Astrocyte of the cerebellum (primary cell): ENCODE data around the gene ROR2.

Experiments
- DNase-seq: peaks from one replicate; pipeline ENCODE4 v3.0.0-alpha.2; 2011; ENCODE audit warnings: low read depth
- H3K4me3 ChIP-seq: 2 replicates; pipeline ENCODE4 v1.5.1; 2011; ENCODE audit warnings: mild to moderate bottlenecking, low read depth, low read length, moderate library complexity
- in situ Hi-C: cut with HindIII; loops from 2 replicates; pipeline ENCODE4 v1.10.0; 2017; ENCODE audit warnings: low sequenced_read_pairs
- TF ChIP-seq, protein P1 (sequence below): IDR thresholded peaks from 2 replicates; pipeline ENCODE4 v1.5.1; 2012; ENCODE audit warnings: low read length, low read depth, moderate library complexity, mild to moderate bottlenecking; ENCODE audit errors: missing control alignments

Gene ROR2

DNA sequence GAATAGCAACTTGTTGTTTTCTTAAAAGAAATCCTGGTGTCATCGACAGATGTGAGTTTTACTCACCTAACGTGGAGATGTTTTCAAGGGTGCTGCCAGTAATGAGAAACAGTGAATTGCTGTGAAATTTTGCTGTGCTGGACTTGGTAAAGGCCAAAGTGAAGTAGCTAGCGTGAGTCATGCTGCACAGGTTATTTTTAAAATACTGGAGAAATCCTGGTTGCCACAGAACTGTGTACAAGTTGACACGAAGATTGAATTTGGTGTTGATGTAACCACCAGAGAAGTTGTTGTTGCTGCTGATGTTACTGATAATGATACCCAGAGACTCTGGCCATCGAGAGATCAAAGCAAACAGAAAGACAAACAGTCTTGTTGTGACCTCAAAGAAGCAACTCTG is 338.4 kb downstream of the ROR2 start:
- no peak overlapping the region for H3K4me3 ChIP-seq
- in situ Hi-C loops: no loop called here
- TF ChIP-seq, protein P1, sequence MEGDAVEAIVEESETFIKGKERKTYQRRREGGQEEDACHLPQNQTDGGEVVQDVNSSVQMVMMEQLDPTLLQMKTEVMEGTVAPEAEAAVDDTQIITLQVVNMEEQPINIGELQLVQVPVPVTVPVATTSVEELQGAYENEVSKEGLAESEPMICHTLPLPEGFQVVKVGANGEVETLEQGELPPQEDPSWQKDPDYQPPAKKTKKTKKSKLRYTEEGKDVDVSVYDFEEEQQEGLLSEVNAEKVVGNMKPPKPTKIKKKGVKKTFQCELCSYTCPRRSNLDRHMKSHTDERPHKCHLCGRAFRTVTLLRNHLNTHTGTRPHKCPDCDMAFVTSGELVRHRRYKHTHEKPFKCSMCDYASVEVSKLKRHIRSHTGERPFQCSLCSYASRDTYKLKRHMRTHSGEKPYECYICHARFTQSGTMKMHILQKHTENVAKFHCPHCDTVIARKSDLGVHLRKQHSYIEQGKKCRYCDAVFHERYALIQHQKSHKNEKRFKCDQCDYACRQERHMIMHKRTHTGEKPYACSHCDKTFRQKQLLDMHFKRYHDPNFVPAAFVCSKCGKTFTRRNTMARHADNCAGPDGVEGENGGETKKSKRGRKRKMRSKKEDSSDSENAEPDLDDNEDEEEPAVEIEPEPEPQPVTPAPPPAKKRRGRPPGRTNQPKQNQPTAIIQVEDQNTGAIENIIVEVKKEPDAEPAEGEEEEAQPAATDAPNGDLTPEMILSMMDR: no peak
- no peak for DNase-seq

DNA sequence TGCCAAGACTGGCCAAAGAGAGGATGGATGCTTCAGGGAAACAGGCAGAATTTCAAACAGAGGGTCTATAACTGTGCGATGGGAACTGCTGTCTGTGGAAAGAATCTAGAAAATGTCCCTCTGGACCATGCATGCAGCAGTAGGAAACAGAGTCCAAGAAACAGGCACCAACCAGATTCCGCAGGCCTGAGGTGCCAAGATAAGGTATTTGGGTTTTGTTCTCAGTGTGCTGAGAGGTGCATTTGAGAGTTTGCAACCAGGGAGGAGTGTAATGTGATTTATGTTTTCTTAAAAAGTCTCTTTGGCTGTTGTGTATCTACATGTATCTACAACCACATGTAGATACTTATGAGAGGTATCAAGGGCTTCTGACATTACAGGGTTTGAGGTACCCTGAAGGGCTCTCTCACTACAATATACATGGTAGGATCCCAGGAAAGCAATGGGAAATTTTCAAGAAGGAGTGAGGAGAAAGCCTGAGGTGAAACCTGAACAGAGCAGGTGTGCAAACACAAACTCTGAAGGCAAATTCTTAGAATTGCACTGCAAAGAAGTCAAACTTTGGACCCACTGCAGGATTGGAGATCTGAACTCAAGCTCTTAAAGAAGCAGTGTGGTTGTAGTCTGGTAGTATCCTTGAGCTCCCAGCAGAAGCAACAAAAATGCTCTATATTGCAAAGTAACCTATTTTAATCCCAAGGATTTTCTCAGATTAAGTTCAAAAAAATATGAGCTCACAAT is 343.6 kb downstream of the ROR2 start:
- TF ChIP-seq, protein P1: no peak
- no peak overlapping the region for H3K4me3 ChIP-seq
- DNase-seq: no peak
- in situ Hi-C loops: no loop called here

DNA sequence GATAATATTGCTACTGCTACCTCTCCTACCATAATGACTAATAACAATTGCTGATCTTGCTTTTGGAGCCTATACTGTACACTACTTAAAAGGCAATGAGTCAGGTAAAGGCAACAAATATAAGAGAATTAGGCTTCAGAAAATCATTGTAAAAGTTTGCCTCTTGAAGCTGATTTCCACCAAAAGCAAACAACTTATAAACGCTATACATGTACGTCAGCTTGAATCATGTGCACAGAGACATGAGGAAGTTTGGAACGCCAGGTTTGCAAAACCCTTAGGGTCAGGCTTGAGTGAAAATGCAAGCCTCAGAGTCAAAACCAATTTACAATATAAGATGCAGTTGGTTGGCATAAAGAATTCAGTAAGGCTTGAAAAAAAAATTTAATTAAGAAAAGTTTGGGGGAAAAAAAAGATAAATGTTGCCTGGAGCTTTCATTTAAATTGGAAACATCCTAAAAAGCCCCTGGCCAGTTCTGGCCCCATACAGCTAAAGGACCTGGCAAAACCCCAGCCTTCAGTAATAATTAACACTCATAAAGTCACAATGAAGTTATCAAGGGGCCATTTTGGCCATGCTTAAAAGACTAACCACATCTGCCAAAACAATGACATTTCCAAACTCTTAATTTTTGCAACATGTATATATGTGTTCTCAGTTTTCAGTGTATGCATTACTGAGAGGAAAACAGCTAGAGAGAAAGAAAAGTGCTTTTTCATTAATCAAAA is 345.4 kb downstream of the ROR2 start:
- DNase-seq: no peak
- in situ Hi-C loops: no loop called here
- H3K4me3 ChIP-seq: no peak overlapping the region
- TF ChIP-seq, protein P1: no peak

DNA sequence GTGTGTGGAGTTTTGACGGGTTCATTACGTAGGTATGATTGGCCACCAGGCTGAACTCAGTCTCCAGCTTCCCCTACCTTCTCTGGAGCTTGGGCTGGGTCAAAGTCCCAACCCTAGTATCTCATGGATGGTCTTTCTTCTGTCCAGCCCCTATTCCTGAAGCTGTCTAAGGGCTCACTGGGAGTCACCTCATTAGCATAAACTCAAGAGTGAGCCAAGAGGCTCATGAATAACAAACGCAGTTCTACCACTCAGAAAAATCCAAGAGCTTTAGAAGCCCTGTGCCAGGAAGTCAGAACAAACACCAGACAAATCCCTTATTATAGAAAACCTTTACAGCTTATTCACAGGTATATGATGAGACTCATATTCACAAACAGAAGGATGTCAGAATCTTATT is 346.1 kb downstream of the ROR2 start:
- no peak for DNase-seq
- in situ Hi-C loops: no loop called here
- TF ChIP-seq, protein P1: no peak
- no peak overlapping the region for H3K4me3 ChIP-seq

DNA sequence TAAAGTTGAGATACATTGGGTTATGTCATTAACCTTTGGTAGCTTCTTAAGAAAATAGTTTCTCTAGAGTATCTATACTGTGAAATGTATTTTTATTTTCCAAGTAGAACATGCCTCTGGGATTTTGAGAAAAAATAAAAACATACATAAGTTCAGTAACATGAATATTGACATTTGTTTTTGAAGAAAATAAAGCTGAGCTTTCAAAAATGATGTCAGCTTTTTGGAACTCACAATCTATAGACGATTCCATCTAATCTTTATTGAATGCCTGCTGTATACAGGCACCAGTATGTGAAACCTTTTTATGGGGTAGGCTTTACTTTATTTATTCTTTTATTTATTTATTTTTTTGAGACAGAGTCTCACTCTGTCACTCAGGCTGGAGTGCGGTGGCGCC is 350.5 kb downstream of the ROR2 start:
- TF ChIP-seq, protein P1: no peak
- no peak overlapping the region for H3K4me3 ChIP-seq
- in situ Hi-C loops: no loop called here
- no peak for DNase-seq

DNA sequence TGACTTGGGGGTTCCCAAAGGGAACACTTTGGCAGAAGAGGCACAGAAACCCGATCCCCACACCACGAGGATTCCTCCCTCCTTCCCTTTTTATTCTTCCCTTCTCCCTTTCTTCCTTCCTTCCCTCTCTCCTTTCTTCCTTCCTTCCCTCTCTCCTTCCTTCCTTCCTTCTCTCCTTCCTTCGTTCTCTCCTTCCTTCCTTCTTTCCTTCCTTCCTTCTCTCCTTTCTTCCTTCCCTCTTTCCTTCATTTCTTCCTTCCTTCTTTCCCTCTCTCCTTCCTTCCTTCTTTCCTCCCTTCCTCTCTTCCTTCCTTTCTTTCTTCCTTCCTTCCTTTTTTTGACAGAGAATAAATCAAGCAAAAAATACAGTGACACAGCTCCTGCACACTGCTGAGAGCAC is 358.4 kb downstream of the ROR2 start:
- H3K4me3 ChIP-seq: no peak overlapping the region
- DNase-seq: no peak
- TF ChIP-seq, protein P1: no peak
- in situ Hi-C loops: no loop called here
